GM04504 (cell line): ENCODE data around the gene AREL1.

Experiments used
- DNase-seq: peaks from one replicate; pipeline ENCODE4 v3.0.0-alpha.2; 2012; ENCODE audit warnings: low read depth

The AREL1 gene

DNA sequence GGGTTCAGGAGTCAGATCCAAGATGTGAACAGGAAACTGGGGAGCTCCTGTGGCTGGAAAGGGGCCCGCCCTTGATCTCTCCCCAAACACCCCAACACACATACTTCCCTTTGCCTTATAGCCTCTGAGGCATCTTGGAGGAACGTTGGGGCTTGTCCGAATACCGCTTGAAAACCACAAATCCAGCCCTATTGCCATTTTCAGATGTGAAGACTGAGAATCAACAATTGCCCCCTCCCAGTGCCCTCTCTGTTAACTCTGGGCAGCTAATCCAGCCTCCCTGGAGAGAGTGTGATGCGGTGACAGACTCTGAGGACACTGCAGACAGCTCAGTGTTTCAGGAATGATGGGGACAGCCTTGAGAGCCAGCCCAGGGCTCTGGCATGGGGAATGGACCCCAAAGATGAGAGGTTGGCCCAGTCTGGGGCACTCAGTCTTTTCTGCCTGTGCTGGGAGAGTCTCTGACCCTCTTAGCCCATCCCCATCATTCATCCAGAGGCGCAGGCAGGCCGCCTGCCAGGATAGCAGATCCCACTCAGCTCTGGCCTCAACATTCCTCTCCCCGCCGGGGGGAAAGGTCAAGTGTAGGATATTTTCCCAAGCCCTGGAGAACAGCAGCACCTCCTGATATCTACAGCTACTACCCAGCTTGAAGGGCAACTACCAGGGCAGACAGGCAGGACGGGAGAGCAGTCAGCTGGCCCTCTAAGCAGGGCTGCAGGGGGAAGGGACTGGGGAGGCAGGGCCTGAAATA, 76.3 kb downstream of the AREL1 start:
- DNase-seq = no peak

DNA sequence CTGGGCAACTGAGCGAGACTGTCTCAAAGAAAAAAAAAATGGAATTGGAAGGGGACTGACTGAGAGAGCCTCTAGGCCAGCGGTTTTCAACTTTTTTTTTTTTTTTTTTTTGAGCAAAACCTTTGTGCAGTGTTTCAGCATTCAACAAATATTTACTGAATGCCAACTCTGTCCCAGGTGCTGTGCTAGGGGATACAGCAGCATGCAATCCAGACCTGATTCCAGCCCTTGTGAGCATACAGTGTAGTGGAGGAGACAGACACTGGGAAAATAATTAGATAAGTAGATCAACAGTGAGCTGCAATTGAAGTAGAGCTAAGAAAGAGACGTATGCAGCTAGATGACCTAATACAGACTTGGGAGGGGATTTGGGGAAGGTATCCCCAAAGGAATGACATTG, 77.0 kb downstream of the AREL1 start:
- DNase-seq = no peak

DNA sequence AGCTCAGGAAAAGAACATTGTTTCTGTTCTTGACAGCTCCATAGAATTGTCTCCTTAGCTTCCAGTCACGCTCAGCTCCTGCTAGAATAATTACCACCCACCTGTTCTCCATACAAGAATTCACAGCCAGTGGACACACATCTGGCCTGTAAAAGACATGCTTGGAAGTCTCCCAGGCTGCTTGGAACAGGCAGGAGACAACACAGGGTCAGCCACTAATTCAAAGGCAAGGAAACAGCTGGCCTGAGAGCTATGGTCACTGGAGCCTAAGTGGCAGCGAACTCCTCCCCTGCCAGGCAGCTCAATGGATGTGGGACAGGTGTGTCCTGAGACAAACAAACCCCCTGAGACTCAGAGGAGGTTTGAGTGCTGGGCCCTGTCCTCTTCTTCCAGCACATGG, 77.9 kb downstream of the AREL1 start:
- no peak for DNase-seq

DNA sequence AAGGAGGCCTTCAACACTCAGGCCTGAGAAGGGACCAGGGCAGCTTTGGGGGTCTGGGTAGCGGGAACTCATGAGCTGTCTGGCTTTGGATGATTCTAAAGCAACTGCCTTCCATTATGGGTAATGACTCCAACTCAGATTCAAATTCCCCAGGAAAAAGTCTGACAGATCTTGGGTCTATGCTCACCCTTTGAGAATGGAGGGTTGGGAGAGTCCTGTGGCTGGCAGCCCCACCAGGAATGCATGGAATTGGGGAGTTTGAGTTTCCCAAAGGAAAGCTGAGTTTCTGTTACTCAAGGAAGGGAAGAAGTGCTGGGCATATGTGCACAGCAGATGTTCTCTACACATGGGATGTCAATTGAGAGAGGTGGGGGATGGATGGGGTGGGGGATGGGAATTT, 78.4 kb downstream of the AREL1 start:
- DNase-seq = no peak

DNA sequence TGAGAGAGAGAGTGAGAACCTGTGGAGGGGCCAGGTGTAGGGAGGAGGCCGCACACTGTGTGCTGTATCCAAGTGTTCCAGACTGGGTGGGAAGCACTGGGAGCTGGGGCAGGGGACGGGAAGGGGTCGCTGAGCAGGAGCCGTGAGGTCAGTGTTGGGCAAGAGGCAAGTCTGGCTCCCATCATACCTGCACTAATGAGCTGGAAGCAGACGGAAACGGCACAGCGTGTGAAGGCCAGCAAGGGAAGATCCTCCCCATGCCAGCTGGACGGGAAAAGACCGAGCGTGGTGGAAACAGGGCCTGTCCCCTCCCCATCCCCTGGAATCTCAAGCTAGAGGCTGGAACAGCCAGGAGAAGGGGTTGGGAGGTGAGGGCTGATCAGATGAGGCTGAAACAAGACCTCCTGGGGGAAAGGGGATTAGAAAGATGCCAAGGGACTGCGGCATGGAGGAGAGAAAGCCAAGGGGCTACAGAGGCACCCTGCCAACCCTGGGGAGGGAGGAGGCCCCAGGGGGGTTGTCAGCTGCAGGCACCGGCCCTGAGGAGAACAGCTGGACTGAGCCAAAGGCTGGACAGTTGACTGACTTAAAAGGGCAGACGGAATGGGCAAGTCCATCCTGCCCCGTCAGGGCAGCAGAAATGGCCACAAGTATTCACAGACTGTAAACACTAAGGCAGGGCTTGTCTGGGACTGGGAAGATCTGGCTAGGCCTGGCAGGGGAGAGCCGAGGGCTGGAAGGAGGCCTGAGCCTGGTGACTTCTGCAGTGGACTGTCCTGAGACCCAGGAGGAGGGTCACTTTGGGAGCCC, 81.8 kb downstream of the AREL1 start:
- no peak for DNase-seq

DNA sequence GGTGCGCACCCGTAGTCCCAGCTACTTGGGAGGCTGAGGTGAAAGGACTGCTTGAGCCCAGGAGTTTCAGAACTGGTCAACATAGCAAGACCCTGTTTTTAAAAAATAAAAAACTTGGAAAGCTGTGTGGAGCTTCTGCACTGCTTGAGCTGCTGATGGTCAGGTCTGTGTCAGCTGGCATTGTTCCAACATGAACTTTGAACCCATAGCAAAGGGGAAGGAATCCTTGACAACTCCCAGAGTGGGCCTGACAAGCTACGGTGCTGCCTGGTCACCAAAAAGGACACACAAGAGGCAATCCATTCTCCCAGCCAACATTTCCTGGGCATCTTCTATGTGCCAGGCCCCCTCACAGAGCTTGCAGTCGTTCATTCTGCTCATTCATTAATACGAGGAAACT, 84.5 kb downstream of the AREL1 start:
- DNase-seq = no peak

DNA sequence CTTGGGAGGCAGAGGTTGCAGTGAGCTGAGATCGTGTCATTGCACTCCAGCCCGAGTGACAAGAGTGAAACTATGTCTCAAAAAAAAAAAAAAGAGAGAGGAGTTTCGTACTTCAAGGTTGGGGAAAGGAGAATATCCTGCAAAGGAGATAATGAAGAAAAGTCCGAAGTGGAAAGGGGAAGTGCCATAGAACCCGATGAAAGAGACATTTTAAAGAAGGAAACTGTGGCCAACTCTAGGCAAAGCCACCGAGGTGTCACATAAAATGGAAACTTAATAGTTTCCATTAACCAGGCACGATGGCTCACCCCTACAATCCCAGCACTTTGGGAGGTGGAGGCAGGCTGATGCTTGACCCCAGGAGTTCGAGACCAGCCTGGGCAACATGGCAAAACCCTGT, 85.8 kb downstream of the AREL1 start:
- DNase-seq = no peak

DNA sequence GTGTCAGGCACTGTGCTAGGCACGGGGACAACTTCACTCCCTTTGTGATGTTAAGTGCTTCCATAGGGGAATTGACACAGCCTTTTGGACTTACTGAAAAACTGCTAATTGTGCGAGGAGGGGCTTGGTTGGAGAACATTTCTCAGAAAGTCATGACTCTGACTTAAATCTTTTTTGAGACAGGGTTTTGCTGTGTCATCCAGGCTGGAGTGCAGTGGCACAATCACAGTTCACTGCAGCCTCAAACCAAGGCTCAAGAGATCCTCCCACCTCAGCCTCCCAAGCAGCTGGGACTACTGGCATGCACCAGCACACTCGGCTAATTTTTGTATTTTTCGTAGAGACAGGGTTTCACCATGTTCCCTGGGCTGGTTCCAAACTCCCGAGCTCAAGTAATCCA, 90.6 kb downstream of the AREL1 start:
- DNase-seq = no peak

DNA sequence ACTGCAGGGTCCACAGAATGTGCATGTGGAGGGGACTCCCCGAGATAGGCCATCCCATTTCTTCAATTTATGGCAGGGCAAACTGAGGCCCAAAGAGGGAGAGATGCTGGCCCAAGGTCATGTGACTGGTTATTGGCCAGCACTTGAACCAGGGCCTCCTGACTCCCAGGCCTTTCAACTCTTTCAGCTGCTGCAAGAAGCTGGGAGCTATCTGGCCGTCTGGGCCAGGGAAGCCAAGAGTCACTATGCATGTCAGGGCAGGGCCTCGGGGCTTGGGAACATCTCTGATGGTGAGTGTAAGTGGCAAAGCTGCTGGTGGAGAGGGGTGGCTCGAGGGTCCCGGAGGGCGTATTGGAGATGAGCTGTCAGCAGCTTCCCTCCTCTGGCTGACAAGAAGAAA, 91.3 kb downstream of the AREL1 start:
- no peak for DNase-seq

DNA sequence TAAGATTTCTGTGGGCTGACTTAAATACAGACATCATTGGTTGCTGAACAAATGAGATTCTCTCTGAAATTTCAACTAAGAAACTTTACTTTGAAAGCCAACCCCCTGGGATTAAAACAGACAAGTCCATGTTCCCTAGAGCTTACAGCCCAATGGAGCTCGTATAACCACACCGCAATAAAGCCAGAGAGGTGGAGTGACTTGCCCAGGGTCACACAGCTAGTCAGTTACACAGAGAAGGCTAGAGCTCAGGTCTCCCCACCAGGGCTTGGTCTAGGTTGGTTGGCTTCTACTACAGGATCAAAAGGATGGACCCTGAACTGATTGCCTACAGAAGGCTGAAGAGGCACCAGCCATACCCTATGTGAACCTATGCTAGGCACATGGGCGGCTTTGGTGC, 92.0 kb downstream of the AREL1 start:
- no peak for DNase-seq

DNA sequence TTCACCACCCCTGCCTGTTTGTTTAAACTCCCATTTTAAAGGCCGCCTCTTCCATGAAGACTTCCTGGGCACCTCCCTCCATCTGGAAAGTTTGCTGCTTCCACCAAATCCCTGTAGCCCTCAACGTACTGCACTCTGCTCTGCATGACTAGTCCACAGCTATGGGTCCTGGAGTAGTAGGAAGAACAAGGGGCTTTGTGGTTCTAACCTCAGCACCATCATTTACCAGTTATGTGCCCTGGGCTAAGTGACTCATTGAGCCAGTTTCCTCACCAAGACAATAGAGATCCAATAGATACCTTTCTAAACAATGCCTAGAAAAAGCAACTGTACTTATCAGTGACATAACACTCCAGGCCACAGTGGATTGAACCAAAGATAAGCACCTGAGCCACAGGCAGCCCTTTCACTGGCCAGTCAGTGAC, 92.4 kb downstream of the AREL1 start:
- peak; percentile 83 for DNase-seq

DNA sequence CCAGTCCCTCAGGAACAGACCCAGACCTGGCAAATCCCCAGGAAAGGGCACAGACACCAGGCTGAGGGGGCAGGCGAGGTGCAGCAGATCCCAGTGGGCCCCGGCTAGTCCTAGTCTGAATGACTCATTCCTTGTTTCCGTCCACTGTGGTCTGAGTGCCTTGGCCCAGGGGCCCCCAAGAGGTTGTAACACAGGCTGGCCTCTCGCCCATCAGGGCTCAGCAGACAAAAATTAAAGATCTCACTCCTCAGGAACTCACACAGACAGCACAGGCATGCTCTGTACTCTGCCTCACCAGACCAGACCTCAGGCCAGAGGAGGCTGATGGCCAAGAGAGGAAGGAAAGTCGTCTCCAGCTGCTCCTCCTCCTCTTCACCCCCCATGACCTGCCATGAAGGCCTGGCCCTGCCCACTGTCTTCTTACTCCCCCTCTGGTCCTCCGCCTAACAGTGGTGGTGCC, 93.2 kb downstream of the AREL1 start:
- DNase-seq = peak; percentile 98

DNA sequence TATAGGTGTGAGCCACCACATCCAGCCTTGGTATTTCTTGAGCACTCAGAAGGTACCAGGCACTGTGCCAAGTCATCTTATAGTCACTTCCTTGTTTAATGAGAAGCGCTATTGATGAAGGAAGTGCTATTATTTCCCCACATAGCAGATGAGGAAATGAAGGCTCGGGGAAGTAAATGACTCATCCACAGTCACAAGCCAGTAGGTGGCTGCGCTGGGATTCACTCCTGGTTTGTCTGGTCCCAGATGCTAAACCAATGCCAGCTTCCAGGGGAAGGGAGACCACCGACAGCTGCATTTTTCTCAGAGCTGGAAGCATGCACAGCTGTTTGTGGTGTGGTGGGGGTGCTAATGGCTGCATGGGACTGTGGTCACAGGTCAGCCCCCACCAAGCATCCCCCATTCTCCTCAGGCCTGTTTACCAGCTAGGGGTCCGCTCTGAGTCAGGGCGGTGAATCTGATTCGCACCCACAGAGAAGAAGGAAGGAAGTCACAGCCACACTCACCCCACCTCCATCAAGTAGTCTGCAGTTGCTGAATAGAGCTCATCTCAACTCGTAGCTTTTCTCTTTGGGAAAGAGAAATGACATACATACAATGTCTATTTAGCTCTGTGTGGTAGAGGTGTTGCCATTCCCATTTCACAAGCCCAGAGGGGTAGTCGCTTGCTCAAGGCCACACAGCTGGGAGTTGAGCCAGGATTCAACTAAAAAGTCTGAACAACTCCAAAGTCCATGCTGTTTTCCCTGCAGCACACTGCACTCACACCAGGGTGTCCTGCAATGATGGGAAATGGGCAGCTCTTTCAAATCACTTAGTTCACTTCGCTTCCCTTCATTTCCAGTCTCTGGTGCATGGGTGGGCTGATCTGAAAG, 94.6 kb downstream of the AREL1 start:
- no peak for DNase-seq

DNA sequence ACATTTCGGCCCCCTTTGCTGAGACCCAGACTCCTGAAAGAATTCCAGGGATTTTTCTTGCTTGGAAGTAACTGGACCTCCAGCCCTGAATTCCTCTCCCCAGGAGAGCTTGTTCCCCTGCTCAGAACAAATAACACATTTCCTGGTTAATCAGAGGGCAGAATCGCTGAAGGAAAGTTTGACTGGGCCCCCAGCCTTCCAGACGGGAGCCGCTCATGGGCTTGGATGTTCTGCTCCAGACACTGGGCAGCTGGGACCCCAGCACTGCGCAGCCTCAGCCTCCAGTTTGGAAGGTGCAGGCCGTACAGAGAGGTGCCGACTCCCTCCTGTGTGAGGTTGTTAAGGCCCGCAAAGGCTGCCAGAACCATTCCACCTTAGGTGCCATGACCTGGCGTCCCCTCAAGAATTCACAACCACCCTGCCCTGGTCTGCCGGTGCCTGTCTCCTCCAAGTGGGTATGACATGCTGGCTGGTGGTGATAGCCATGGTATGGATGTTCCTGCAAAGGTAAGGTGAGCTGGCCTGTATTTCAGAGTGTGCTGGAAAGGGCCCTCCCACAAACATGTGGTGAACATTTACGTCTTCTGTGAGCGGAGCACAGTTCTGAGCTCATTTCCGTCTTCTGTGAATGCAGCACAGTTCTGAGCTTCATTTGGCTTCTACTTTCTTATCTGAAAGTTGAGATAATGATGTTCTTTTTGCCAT, 95.7 kb downstream of the AREL1 start:
- DNase-seq = no peak

DNA sequence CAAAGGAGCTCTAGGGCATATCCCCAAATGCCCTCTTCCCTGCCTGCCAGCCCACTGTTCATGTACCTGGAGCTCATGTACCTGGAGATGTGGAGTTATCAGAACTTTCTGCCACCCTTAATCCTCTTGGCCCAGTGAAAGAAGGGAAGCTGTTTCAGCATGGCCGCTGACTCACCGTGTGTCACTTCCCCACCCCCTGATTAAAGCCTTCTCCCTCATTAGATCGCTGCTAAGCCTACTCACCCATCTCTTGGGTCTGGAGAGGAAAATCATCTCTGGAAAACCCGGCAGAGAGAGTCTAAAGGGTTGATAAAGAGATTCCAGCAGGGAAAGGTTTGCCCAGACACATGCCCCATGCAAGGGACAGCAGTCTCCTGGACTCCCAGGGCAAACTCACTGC, 96.4 kb downstream of the AREL1 start:
- no peak for DNase-seq

DNA sequence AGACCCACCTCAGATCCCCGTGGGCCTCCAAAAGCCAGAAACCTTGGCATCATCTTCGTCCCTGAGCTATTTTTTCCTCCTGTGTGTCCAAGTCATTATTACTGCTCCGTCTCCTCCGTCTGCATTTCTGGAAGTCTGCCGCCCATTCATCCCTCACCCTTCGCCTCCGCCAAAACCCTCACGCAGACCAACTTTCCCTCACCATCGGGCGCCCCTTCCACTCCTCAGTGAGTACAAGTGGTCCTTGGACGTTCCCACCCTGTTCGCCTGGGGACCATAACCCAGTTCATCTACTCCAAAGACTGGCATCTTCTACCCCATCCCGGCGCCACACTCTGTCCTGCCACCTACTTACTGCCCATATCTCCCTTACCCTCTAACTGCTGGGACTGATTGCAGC, 97.1 kb downstream of the AREL1 start:
- no peak for DNase-seq

DNA sequence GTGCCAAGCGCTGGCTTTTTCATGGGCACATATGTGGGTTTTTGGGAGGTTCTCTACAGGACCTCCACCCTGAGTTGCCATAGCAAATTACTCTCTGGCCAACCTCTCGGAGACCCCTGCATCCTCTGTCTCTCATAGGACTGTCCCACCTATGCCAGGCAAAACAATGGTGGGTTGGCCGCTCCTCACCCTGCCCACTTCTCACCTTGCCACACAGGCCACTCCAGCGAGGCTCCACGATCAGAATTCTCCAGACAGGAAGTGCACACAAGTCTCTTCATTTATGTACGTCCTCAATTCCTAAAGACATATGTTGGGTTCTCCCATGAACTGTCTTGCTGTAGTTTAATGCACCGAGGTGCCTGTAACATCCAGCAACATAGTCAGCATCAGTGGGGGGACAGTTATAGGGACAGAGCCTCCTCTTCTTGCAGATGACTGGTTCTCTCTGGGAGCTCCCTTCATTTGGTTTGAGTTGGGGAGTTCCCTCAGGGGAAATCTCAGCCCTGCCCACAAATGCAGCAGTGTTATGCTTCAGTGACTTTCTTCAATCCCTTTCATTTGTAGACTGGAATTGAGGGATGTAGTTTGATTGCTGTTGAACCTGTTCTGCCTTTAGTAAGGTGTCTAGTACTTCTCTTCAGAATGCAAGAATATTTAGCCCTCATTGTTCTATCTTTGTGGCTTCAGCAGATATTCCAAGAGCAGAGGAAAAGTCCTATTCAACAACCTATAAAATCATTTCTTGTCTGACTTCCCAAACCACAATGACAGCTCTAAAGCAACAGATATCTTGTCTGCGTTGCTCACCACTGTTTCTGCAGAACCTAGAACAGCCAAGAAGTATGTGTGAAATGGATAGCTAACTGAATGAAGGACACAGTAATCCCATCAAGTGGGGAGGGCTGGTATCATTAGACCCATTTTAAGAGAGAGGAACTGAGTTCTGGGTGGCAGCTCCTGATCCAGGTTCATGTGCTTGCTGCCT, 98.1 kb downstream of the AREL1 start:
- no peak for DNase-seq

DNA sequence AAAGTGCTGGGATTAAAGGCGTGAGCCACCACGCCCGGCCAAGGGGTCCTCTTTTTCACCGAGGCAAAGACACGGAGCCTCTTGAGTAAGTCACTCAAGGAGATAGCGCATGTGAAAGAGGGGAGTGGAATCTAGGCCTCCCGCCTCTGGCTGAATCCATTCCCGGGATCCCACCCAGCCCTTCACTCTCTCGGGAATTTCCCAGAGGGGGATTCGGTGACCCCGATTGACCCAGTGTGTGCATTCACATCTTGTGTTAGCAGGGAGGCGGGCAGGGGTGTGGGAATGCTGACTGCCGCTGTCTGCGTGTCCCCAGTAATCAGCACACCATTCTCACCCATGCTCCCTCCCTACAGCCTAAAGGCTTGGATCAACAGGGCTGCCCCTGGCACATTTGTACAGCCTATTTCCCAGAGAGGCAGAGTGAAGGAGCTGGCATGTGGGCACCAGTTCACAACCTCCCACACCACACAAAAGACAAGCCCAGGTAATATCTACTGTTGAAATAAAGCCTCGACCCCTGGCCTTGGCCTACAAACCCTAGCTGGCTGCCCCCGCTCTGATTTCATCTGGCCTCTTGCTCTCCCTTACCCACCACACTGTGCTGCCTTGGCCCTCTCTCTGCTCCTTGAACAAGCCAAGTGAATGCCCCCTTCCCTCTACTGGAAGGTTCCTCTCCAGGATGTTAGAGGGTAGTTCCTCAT, 99.5 kb downstream of the AREL1 start:
- no peak for DNase-seq

DNA sequence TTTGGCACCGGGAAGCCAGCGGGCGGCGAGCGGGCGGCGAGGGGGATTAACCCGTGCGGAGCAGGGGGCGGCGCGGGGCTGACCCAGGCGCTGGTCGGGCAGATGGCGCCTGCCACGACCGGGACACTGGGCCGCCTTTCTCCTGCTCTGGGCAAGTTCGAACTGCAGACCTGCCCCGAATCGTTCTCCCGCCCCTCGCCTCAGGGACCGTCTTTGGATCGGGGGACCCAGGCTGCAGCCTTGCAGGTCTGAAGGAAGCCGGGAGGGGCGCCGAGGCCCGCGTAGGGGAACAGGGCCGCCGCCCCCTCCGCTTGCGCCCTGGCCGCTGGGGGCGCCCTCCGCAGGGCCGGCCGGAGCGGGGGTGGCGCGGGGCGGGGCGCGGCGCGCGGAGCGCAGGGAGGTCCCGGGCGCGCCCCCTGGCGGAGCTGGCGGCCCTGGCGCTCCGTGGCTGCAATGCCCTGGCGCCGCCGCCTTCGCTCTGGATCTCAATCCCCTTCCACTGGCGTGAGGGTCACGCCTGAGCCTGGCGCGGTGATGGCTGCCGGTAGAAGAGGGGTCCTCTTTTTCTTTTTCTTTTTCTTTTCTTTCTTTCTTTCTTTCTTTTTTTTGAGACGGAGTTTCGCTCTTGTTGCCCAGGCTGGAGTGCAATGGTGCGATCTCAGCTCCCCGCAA, 100.4 kb downstream of the AREL1 start:
- no peak for DNase-seq
